OCI-LY3 (cell line): ENCODE results near the gene COQ9.

Experiments used
- H2AFZ ChIP-seq: fragments of 200-600, 300-600 bp; shearing (Covaris generic); 2 replicates; pipeline ENCODE4 v1.6.0; 2014; ENCODE audit warnings: antibody characterized with exemption, low read depth, low read length
- H3K27ac ChIP-seq: fragments of 200-600, 300-600 bp; sonication (generic); 2 replicates; pipeline ENCODE4 v1.5.1; 2014; ENCODE audit warnings: mild to moderate bottlenecking, low read length, moderate library complexity, mixed read lengths
- H3K27me3 ChIP-seq: fragments of 200-600, 300-600 bp; sonication (generic); 2 replicates; pipeline ENCODE4 v1.6.1; 2014; ENCODE audit warnings: low read depth, low read length, mixed read lengths
- H3K36me3 ChIP-seq: fragments of 200-600, 300-600 bp; sonication (generic); replicated peaks from 2 replicates; pipeline ENCODE3; 2014; ENCODE audit warnings: low read depth, low read length, mixed read lengths
- H3K4me1 ChIP-seq: fragments of 300-600, 200-600 bp; sonication (generic); 2 replicates; pipeline ENCODE4 v1.6.1; 2014; ENCODE audit warnings: low read length, mixed read lengths
- H3K4me2 ChIP-seq: fragments of 200-600, 300-600 bp; sonication (generic); 2 replicates; pipeline ENCODE4 v1.6.1; 2014; ENCODE audit warnings: low read length, mixed read lengths
- H3K4me3 ChIP-seq: fragments of 300-600, 200-600 bp; sonication (generic); 2 replicates; pipeline ENCODE4 v1.5.1; 2014; ENCODE audit warnings: antibody characterized with exemption, mild to moderate bottlenecking, low read length, moderate library complexity
- H3K79me2 ChIP-seq: fragments of 300-600, 200-600 bp; shearing (Covaris generic); 2 replicates; pipeline ENCODE4 v1.6.1; 2014; ENCODE audit warnings: mild to moderate bottlenecking, low read length, mixed read lengths
- H3K9ac ChIP-seq: fragments of 300-600, 200-600 bp; shearing (Covaris generic); 2 replicates; pipeline ENCODE4 v1.6.0; 2014; ENCODE audit warnings: mild to moderate bottlenecking, low read length, moderate library complexity
- H3K9me3 ChIP-seq: fragments of 200-600, 300-600 bp; shearing (Covaris generic); 2 replicates; pipeline ENCODE4 v1.6.1; 2014; ENCODE audit warnings: low read length, mixed read lengths; ENCODE audit not compliant: insufficient read depth
- H4K20me1 ChIP-seq: fragments of 200-600, 300-600 bp; sonication (generic); 2 replicates; pipeline ENCODE4 v1.6.1; 2016; ENCODE audit warnings: low read length, mixed read lengths; ENCODE audit not compliant: insufficient read depth
- CTCF ChIP-seq: fragments of 200-600, 300-600 bp; sonication (generic); IDR thresholded peaks from 2 replicates; pipeline ENCODE4 v1.5.1; 2014; ENCODE audit warnings: antibody characterized with exemption, low read length, low read depth
- EZH2phosphoT487 ChIP-seq: fragments of 200-600 bp; shearing (Covaris generic); IDR thresholded peaks from 2 replicates; pipeline ENCODE4 v1.6.1; 2018; ENCODE audit warnings: antibody characterized with exemption, mixed run types, low read depth

COQ9 gene

GRCh38 chr16:57469046-57469445, 21.8 kb downstream of the COQ9 start:
- Histone ChIP-seq H4K20me1 (0 out of 2 replicates have a peak, but pooled peaks cover 3% of the 10 kb centered on the region), H3K36me3 (peaks cover 69% of the 10 kb centered on the region), H3K9me3 (no peaks in the 10 kb centered on the region), H3K4me1 (no peaks in the 10 kb centered on the region), H3K4me3 (no peak overlapping the region), H3K9ac (no peak overlapping the region), H3K27ac (no peak overlapping the region), H3K79me2 (peaks cover 3% of the 10 kb centered on the region), H3K4me2 (no peak overlapping the region), H2AFZ (no peak overlapping the region), H3K27me3 (no peaks in the 10 kb centered on the region)
- TF ChIP-seq EZH2phosphoT487 (no peak), CTCF (no peak)

DNA sequence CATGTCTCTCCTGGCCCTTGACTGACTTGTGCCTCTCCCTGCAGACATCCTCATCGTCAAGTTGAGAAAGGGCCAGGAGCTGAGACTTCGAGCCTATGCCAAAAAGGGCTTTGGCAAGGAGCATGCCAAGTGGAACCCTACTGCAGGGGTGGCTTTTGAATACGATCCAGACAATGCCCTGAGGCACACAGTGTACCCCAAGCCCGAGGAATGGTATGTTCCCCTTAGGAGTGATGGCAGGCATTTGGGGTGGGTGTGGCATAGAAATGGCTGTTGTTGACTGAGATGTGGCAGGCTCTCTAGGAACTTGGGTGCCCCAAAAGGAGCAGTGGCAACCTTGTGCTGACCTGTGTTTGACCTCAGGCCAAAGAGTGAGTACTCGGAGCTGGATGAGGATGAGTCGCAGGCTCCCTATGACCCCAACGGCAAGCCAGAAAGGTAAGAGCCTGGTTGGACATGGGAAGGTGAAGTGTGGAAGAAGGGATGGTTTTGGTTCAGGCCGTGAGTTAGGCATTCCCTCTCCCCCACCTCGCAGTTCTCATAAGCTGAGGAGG, 22.7 kb downstream of the COQ9 start:
- TF ChIP-seq CTCF (no peak), EZH2phosphoT487 (no peak)
- Histone ChIP-seq H3K9me3 (no peaks in the 10 kb centered on the region), H3K9ac (no peak overlapping the region), H4K20me1 (0 out of 2 replicates have a peak, but pooled peaks cover 3% of the 10 kb centered on the region), H3K27ac (no peak overlapping the region), H2AFZ (no peak overlapping the region), H3K36me3 (peaks cover 61% of the 10 kb centered on the region), H3K4me3 (no peak overlapping the region), H3K27me3 (no peaks in the 10 kb centered on the region), H3K79me2 (no peaks in the 10 kb centered on the region), H3K4me1 (no peaks in the 10 kb centered on the region), H3K4me2 (no peak overlapping the region)

DNA sequence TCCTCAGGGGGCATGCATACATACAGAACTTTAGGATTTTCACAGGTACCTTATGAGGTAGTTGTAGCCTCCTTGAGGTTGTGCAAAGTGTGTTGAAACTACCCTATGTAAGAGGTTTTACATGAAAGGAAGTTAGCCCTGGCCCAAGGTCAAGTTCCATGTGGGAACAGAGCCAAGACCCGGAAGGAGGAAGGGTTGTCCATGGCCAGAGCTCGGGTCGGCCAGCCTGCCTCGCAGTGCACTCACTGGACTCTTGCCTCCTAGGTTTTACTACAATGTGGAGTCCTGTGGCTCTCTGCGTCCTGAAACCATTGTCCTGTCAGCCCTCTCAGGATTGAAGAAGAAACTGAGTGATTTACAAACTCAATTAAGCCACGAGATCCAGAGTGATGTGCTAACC, 23.4 kb downstream of the COQ9 start:
- H3K4me3 ChIP-seq, result no peak overlapping the region
- H3K9ac ChIP-seq, result no peak overlapping the region
- peaks cover 1% of the 10 kb centered on the region for H3K4me1 ChIP-seq
- no peaks in the 10 kb centered on the region for H3K27me3 ChIP-seq
- H3K79me2 ChIP-seq, result no peaks in the 10 kb centered on the region
- 0 out of 2 replicates have a peak, but pooled peaks cover 3% of the 10 kb centered on the region for H4K20me1 ChIP-seq
- peaks cover 55% of the 10 kb centered on the region for H3K36me3 ChIP-seq
- TF ChIP-seq EZH2phosphoT487 (no peak), CTCF (no peak)
- no peaks in the 10 kb centered on the region for H3K9me3 ChIP-seq
- no peak overlapping the region for H3K4me2 ChIP-seq
- no peak overlapping the region for H3K27ac ChIP-seq
- no peak overlapping the region for H2AFZ ChIP-seq

GRCh38 chr16:57471209-57471608, 23.9 kb downstream of the COQ9 start:
- Histone ChIP-seq H3K9ac (no peak overlapping the region), H2AFZ (no peak overlapping the region), H3K4me3 (no peak overlapping the region), H3K4me2 (no peak overlapping the region), H3K9me3 (no peaks in the 10 kb centered on the region), H3K27me3 (no peaks in the 10 kb centered on the region), H4K20me1 (0 out of 2 replicates have a peak, but pooled peaks cover 3% of the 10 kb centered on the region), H3K4me1 (peaks cover 6% of the 10 kb centered on the region), H3K27ac (no peak overlapping the region), H3K79me2 (no peaks in the 10 kb centered on the region), H3K36me3 (peaks cover 50% of the 10 kb centered on the region)
- TF ChIP-seq CTCF, result no peak
- TF ChIP-seq EZH2phosphoT487, result no peak
